Fibroblast of lung (primary cell): ENCODE data around the gene ZNF79.

Experiments used
- CTCF ChIP-seq, 2 donors: IDR thresholded peaks in 1 of 2; conservative IDR thresholded peaks in 1 of 2; 1 replicate in 1 of 2; 2 replicates in 1 of 2; pipeline ENCODE4 v1.5.1; 2011 to 2012; ENCODE audit warnings: low read length in 2 of 2, control low read depth in 1 of 2, inconsistent platforms in 1 of 2, low read depth in 1 of 2, mild to moderate bottlenecking in 1 of 2
- EZH2 ChIP-seq: IDR thresholded peaks from 2 replicates; pipeline ENCODE4 v1.5.1; 2012; ENCODE audit warnings: low read length, control low read depth, mild to moderate bottlenecking; ENCODE audit errors: missing control alignments

- TF ChIP-seq EZH2 = no peak
- no peak for TF ChIP-seq CTCF (conservative IDR thresholded peaks at IDR 0.05 in 1 of 2, IDR thresholded peaks at IDR 0.05 in 1 of 2; ENCODE audit: low read depth in 1 of 2, low read length in 2 of 2)
Measured at GRCh38 chr9:127423934-127424675, at the start of gene ZNF79.
